ENCODE measurements around the gene AUTS2.

AUTS2 gene

DNA sequence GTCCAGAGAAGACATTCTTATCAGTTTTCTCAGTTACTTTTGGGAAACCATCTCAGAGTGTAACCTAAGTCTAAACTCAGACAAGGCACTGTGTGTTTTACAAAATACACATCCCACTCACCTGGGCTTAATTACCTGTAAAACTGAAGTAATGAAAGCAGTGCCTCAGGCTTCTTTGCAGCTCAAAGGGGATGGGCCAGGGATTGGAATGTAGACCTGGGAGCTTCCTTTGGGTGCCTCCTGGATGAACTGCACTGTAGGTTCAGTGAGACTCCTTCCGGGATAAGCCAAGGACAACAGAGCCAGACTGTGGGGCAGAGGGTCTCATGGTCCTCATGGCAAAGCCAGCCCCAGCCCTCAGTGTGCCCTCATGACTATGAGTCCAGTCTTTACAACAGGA lies 861.3 kb downstream of the AUTS2 start:
- DNase-seq, result no peak

DNA sequence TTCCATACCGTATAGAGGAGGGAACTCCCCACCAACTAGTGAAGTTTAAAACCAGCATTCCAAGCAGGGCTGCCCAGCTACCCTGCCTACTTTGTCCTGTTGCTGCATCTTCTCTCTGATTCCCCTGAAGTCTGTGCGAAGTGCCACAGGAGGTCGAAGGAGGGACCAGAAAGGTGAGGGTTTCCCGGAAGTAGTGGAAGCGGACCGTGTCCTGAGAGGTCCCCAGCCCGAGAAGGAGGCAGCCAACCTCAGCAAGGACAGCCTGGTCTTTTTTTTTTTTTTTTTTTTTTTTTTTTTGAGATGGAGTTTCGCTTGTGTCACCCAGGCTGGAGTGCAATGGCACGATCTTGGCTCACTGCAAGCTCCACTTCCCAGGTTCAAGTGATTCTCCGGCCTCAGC lies 861.8 kb downstream of the AUTS2 start:
- DNase-seq, result no peak

DNA sequence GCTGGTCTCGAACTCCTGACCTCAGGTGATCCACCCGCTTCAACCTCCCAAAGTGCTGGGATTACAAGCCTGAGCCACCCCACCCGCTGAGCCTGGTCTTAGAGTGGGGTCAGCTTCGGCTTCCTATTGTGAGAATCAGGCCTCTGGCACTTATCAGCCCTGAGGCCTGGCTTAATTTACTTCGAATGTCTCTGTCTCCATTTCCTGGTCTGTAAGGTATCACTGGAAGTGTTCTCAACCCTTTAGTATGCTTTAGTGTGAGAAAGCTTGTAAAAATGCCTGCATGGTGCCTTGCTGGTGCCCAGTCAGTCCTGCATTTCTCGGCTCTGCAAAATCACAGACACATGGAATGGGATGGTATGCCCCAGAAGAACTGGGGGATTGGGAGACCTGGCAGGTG lies 862.3 kb downstream of the AUTS2 start:
- DNase-seq, result no peak

DNA sequence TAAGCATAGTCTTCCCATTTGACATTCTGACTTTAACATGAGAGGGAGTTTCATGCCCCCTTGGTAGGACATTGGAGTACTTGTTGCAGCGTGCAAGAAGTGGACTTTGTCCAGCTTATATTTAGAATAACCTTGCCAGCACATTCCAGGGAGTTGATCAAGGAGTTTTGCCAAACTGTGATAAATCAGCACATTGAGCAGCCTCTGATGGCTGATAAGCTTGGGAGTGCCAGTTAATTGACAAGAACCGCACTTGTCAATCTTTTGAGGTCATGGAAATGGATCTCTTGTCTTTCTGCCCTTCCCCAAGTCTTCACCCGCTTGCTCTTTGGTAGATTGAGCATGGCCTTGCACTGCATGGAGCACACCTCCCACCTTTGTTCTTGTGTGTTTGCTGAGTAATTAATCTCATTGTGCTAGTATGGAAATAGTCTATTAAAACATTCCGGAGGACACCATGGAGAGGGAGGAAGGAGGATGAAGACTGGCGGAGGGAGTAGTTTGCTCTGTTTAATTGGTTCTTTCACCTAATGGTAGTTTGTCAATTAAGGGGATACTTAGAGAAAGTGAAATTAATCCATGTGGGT lies 865.2 kb downstream of the AUTS2 start:
- DNase-seq, result no peak

DNA sequence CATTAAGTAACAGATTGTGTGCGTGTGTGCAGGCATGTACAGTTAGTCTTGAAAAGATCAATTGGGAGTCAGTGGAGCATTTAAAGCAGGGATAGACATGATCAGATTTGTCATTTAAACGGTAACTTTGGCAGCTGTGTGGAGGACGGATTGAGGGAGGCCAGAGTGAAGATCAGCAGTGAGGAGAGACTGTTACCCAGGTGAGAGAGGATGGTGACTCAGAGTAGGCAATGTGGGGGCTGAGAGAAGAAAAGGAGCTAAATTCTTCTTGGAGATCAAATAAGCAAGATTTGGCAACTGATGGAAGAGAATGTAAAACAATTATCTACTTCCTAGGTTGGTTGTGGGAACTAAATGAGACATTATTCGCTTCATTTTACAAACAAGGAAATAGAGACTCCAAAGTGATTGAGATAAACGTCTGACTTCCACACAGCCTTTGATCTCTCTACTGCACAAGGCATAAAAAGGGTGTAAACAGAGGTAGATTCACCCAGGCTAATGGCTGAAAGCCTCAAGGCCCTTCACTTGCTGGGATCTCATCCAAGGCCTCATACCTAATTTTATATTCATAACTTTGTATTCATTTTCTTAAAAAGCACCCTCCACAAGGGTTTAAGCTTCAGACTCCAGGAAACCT lies 868.6 kb downstream of the AUTS2 start:
- DNase-seq, result no peak

DNA sequence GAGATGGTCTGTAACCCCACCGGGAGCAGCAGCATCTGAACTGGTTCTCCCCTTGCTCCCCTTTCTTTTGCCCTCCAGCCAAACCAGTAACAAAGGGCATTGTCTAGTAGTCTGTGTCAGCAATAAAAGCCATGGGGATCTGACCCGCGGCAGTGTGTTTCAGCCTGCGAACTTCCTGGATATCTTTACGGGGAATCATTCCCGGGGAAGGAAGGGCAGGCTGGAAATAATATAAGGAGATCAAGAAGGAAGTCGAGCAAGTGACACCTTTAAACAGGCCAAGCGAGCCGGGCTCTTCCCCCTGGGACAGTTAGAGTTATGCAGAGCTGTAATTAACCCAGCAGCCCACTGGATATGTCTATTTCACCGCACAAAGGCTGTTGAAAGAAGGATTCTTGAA lies 872.5 kb downstream of the AUTS2 start:
- no peak for DNase-seq

DNA sequence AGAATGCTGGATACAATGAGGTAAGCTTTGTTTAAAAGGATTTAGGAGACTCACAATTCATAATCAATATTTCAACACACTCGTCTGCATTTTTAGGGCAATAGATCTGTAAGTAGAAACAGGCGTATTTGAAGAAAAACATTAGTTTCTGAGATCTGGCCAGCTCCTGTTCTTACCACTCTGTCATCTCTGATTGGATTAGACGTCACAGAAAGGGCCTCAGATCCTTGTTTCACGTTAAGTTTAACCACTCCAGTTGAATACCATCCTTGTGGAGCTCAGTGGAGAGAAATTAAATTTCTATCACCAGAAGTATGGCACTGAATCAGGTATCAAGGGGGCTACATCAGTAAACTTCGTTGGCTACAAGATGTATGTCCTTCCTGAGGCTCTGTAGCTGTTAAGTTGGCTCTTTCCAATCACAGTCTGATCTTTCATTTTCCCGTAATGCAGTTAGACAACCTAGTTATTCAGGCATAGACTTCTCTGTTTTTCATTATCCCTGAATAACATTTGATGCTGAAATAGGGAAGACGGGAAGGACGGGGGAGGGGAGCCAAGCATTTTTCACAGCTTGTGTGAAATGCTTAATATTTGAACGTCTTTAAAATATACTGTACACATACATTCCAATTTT lies 874.4 kb downstream of the AUTS2 start:
- DNase-seq, result no peak

DNA sequence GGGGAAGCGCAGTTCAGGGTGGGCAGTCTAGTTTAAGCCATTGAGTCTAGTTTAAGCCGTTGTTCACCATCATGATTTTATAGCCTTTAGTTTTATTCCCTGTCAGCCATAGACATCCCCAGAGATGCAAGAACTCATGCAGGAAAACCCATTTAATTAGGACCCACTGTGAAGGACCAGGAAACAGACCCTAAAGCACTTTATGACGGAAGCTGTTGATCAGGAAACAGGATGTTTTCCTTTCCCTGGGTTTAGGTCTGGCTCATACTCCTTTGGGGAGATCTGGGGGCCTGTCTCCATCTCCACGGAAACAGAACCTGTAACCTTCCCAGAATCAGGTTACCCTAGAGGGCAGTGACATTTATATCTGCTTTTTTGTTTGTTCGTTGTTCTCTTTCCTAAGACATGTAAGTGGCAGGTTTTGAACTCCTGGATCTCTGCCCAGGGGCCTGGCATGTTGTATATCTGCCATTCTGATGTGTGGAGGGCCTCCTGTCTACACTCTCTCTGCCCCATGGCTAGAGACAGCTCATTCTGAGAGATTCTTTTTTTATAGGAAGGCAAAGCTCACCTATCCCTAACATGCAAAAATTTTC lies 876.5 kb downstream of the AUTS2 start:
- no peak for DNase-seq

DNA sequence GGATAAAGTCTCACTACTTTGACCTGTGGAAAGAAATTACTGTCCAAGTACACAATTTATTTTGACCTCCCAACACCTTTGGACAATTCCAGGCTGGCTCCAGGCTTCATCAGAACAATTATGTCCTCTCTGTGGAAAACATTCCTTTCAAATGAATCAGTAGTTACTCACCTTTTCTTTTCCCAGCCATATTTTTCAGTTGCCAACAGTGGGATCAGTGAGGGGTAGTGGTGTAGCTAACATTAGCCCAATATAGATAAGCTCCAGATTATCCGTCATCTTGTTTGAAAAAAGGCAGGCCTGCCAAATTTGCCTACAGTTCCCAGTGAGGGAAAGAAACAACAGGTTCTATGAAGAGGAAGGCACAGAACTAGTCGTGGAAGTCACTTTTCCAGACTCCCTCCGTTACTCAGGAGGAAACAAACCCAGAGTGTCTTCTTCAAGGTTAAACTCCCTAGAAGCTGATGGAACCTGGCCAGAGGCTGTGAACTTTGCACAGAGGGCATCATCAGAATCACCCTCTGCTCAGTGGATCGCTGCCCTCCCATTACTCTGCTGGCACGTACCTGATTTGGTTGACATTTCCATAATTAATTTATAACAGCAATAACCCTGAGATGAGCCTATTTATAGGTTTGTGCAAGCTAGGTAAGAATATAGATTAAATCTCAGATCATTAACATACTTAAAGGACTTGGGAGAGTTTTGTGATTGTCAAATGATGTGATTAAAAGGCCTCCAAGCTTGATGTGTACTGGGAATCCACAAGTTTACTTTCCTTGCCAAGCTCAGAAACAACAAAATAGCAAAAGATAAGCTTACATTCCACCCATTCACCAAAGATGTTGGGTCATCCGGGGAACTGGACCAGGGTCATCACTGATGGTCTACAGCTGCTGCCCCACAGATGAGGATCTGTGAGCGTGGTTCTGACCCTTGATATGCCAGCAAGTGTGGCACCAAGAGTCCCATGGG lies 879.0 kb downstream of the AUTS2 start:
- no peak for DNase-seq

DNA sequence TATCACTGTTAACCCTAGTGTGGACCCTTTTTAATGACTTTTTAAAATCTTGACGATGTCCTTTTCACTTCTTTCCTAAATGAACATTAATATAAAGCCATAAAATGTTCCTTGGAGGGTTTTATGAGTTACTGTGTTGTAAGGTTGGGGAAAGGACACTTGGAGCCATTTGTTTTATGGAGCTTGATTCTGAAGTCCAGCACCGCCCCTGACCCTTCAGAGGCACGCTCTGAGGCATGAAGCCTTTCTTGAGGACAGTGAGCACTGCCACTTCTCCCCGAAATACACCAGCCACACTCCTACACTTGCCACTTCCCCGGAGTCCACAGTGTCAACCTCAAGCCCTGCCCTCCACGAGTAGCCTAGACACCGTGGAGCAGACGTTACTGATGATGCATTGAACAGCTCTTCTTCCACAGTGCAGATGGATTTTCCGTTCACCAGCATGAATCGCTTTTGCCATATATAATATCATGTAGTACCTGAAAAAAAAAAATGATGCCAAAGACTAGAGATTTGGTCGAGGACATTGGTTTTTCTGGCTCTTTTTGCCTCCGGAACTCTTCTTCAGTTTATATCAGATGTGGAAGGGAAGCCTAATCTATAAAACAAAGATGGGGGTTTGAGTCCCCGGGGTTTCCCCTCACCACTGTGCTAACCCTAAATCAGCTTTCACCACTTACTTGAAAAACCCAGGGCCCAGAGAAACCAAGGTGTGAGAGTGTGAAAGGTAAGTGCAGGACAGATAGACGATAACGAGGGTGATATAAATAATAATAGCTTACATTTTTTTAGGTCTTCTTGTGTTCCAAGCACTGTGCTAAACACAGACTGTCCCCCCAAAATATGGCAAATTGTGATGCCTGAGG lies 881.1 kb downstream of the AUTS2 start:
- DNase-seq, result no peak

DNA sequence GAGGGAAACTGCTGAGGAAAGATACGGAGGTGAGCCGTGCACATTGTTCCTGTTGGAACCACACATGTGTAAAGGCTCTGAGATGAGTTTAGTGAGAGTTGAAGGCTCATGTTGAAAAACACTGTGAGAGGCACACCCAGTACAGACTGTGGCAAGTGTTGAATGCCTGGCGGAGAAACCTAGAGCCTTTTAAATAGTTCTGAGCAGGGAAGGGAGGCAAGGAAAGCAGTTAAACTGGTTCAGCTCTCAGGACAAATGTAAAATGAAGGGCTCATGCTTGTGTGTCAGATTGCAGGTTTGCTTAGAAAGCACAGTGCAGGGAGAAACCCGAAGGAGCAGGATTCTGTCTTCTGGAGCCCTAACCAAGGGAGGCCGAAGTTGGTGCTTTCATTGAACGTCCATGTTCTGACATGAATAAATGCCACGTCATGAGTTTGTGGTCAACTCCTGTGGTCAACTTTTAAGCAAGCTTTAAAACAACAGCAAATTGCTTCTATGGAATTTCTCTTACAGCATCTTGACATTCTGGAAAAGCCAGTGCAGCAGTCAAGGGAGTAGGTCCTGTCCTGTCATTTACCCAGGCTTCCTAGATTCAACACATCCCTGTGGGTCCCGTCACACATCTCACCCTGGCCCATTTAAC lies 882.8 kb downstream of the AUTS2 start:
- no peak for DNase-seq

DNA sequence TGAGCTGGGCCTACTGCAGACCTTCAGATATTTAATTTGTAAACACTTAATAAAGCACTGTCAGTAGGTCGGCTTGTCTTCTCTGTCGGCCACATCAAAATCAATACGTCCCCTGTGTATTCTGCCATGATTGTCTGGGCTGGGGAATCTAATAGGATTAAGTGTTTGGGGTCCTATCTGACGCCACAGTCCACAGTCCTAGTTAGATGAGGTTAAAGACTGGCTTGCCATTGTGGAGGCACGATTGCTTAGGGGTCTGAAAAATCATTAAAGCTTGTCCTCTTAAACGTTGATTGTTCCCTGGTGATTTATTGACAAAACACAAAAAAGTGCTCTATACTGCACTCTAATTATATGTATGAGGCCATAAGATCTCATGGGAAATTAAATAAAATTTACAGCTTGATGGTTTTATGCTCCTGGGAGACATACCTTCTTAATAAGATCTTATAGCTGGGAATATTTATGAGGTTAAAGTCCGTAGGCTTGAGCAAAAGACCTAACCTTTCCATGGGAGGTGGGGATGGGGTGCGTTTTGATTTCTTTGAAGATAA lies 883.4 kb downstream of the AUTS2 start:
- no peak for DNase-seq

DNA sequence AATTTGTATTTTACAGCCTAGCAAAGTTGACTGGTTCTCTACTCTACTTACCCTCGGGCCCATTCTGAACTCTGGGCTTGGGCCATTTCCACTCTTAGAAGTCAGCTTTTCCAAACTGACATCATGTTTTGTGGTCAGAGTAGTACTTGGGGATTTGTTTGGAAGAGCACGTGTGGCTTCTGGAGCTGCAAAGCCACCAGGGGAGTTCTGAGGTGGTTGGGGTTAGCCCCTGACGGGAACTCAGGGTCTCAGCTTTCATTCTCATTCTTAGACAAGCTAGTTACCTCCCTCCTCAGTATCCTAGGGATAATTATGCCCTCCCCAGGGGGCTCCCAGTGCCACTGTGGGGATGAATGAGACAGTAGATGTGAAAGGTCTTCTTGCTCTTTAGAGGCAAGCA lies 886.0 kb downstream of the AUTS2 start:
- DNase-seq, result no peak

DNA sequence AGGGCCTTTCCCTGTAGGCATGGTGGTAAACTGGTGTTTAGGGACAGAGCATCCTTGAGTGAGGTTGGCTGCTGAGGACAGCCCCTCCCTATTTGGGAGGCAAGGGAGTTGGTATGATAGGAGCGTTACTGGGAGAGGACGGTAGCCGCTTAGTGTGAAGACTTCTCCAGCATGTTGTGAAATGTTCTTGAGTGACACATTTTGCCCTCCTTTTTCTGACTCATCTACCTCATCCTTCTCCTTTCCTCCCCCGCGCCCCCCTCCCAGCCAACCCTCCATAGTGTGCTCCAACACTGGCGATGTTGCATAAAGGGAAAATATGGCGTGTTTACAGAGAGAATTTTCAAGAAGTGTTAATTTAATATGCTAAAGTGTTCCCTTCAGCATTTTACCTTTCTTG lies 888.7 kb downstream of the AUTS2 start:
- DNase-seq, result no peak

DNA sequence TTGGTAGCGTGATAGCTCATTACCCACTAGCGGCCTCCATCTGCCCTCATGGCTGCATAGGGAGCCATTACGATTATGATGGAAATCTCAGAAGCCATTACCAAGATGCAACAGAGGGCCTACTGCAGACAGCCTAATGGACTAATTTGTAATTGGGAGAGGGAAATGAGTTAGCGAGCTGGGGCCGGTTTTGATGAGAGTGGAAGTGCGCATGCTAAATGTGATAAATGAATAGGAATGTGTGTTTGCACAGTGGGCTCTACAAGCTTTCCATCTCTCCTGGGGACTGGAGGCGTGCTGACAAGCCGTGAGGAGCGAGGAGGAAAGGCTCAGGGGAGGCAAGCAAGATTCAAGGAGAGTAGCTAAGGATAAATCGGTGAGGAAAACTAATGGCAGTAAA lies 889.2 kb downstream of the AUTS2 start:
- DNase-seq, result no peak

DNA sequence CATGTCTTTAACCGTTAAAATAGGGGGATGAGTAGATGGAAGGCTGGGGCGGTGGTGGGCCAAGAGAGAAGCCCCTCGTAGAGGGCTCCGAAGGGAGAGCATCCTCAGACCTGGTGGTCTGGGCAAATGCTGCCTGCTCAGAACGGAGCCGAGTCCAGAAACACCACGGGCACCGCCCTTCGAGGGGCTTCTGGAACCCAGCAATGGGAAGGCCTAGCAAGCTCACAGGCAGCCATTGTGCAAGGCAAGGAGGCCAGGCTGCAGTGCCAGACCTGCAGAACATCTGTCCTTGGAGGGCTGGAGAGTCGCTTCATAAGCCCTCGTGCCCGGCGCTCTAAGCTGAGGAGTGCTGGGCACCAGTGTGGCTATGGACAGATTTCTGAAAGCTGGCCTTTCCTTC lies 889.6 kb downstream of the AUTS2 start:
- no peak for DNase-seq

DNA sequence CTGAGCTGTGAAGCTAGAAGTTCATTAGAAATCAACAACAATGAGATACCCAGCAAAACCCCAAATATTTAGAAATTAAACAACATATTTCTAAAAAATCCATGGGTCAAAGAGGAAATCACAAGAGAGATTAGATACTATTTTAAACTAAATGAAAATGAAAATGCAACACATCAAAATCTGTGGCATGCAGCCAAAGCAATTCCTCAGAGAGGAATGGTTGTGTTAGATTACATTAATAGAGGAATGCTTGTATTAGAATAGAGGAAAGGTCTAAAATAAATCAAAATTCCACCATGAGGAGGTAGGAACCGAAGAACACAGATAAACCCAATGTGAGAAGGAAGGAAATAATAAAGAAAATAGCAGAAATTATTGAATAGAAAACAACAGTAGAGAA lies 891.5 kb downstream of the AUTS2 start:
- no peak for DNase-seq

DNA sequence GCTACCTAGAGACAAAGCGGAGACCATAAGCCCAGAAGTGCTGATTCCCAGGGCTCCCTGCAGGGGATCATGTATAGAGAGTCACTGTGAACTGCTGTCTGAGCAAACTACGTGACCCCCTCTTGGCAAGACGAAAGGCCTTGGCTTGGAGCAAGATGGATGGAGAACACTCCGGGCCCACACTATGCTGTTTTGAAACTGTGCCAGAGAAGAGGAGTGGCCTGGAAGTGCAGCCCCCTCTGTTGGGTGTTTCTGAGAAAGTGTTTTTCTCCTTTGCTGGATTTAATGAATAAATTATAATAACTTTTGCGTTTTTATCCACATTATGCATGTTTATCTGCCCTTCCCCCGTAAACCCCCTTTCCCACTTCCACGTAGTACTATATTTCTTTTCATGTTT lies 894.4 kb downstream of the AUTS2 start:
- no peak for DNase-seq

DNA sequence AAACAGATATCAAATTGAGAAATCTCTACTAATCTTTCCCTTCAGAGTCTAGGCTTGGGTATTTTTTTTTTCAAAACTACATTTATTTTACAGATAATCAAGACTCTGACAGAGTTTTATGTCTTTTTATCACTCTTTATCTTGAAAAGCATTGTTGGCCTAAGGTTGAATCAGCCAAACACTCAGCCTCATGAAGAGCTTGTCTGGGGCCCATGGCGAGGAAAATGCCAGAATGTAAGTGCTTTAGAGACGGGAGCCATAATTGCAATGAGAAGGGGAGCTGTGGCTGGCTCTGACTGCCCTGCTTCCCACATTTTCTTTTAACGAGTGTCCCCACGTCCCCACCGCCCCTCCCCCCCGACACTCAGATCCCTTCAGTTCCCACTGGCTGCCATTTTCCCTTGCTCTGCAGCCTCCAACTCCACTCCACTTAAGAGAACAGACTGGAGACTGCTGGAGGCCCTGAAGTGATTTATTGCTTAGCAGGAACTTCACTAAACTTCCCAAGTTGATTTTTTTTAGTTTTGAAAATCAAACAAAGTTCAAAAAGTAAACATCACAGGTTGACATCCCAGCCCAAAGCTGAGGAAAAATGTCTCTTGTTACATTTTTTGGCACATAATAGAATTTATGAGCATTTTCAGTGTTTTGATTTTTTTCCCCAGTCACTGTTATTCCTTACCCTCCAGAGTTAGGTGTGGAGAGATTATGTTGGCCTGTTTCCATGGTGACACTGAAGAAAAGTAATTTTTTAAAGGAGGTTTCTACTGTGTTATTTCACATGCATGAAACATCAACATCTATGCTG lies 896.2 kb downstream of the AUTS2 start:
- DNase-seq, result no peak

DNA sequence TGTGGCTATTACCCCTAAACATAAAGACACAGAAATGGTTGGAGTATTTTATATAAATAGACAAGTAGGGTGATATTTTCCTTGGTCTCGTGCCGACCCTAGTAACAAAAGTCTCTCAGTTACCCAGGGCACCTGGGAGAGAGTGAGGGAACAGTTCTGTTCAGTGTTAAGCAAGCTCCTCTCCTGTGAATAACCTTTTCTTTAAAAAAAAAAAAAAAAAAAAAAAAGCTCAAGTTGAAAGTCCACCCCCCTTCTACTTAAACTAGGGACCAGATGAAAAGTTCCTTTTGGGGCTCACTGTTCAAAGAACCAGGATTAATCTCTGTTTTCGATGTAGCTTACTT lies 896.7 kb downstream of the AUTS2 start:
- no peak for DNase-seq

DNA sequence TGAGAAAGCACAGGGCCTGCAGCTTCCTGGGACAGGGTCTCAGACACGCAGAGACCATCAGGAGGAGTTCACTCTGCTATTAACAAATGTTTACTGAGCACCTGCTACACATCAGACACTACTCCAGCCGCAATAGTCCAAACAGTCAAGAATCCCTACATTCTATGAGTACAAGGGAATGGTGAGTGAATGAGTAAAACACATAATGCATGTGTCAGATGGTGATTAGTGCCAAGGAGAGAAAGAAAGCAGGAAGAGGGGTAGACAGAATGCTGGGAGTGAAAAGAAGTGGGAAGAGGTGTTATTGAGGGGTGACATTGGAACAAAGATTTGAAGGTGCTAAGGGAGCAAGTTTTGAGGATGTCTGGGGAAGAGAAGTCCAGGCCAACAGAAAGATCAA lies 899.5 kb downstream of the AUTS2 start:
- no peak for DNase-seq

All from CD4-positive, alpha-beta T cell treated with Interleukin-10 for 1 hour (primary cell).